ENCODE data around the gene NR1H2. TPM values are rescaled to one million over a fixed set of nuclear protein-coding genes. Genes with fewer than 3 reads are reported as not detected.
"Not testable (repeated sequence)": the region's sequence is repeated elsewhere in the genome, so short reads cannot be mapped to it uniquely, and the experiment has no call there.

The NR1H2 gene
- total RNA-seq, 1 experiment from 2014 or later: 40.3 TPM

DNA sequence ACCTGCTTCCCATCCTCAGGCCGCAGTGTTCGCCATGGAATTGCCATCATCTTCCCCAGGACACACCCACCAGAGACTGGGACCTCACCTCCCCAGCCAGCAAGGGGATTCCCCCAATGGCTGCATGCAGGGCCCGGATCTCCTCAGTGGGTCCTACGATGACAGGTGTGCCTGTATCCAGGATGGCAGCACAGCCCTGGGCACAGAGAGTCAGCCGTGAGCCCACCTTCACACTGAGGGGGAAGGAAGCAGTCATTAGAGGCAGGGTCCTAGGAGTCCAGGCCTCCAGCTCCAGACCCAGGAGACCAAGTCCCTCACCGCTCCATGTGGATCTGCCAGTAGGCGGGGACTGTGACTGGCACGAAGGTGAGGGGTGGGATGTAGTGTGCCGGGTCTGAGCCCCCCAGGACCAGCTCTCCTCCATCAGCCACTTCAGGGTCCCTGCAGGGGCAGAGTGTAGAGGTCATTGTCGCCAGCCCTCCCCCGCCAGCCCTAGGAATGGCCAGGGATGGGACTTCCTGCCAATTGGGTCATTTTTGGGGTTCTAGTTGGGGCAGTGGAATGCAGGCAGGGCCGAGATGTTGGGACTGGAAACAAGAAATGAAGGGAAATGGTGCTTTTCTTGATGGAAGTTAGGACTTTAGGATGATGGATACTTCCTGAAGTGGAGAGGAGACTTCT is 41.4 kb upstream of the NR1H2 start:
- H3K27me3 ChIP-seq (ENCODE audit: insufficient read depth, low read length): no peaks in the 10 kb centered on the region
- intact Hi-C loops (cut with micrococcal nuclease): no loop called here
- ChIA-PET POLR2A (no interaction called here), CTCF (no interaction called here), RAD21 (ENCODE audit: low non-redundant PET in 1 of 2, low total read pairs in 2 of 2, uncharacterized antibody in 2 of 2, unreplicated experiment in 2 of 2) (no interaction called here)
- H3K9me2 ChIP-seq (ENCODE audit: insufficient read depth): no peaks in the 10 kb centered on the region
- peaks cover 23 to 46% of the 10 kb centered on the region in 2 experiments for H3K4me1 ChIP-seq (ENCODE audit: control insufficient read depth in 1 of 2, insufficient read depth in 2 of 2, low read length in 2 of 2)
- H3K79me2 ChIP-seq (ENCODE audit: insufficient read depth, low read length): no peaks in the 10 kb centered on the region
- TF ChIP-seq FOSL1 (IDR thresholded peaks at IDR 0.05; ENCODE audit: low read depth) (no peak), POLR2AphosphoS5 (IDR thresholded peaks at IDR 0.05; ENCODE audit: low read depth, low read length) (no peak)
- ATAC-seq (no peak), DNase-seq (ENCODE audit: low read depth, low spot score) (no peak)
- H3K4me3 ChIP-seq (replicated peaks in 1 of 2; ENCODE audit: low read depth in 1 of 2, low read length in 2 of 2): no peak overlapping the region
- no peak overlapping the region for H2AFZ ChIP-seq (ENCODE audit: low read depth, low read length, poor library complexity, severe bottlenecking)
- no peaks in the 10 kb centered on the region for H3K36me3 ChIP-seq (ENCODE audit: control insufficient read depth in 1 of 2, insufficient read depth in 2 of 2, low read length in 2 of 2)
- H3K4me2 ChIP-seq (ENCODE audit: low read length): no peak overlapping the region
- no peaks in the 10 kb centered on the region for H4K20me1 ChIP-seq (ENCODE audit: insufficient read depth)
- no TSS peak for BruUV-seq (replicated peaks)
- H3K9me3 ChIP-seq (ENCODE audit: control insufficient read depth in 1 of 2, insufficient read depth in 1 of 2, low read depth in 1 of 2, low read length in 2 of 2): no peaks in the 10 kb centered on the region
- no peak overlapping the region for H3K27ac ChIP-seq (ENCODE audit: low read depth, low read length)
- no peak overlapping the region for H3K9ac ChIP-seq (ENCODE audit: low read length)

DNA sequence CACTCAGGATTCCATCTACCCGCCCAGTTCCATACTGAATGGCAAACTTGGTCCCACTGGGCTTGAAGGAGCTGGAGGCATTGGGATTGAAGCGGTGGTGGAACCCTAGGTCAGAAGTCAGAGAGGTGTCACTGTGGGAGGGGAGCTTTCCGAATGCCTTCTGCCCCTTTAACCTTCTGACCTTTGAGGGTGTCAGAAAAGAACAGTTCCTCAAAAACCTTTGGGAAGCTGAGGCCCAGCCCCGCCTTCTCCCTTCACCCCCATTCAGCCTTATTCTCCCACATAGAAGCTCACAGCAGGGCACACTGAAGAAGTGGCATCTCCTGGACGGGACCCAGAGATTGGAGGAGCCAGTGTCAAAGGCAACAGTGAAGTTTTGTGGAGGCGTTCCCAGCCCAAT is 39.2 kb upstream of the NR1H2 start:
- H3K4me3 ChIP-seq (replicated peaks in 1 of 2; ENCODE audit: low read depth in 1 of 2, low read length in 2 of 2); ATAC-seq; H3K9me2 ChIP-seq (ENCODE audit: insufficient read depth); H3K36me3 ChIP-seq (ENCODE audit: control insufficient read depth in 1 of 2, insufficient read depth in 2 of 2, low read length in 2 of 2); RAD21 ChIA-PET (ENCODE audit: low non-redundant PET in 1 of 2, low total read pairs in 2 of 2, uncharacterized antibody in 2 of 2, unreplicated experiment in 2 of 2); POLR2A ChIA-PET; H3K9me3 ChIP-seq (ENCODE audit: control insufficient read depth in 1 of 2, insufficient read depth in 1 of 2, low read depth in 1 of 2, low read length in 2 of 2); BruUV-seq (replicated peaks); H3K9ac ChIP-seq (ENCODE audit: low read length); DNase-seq (ENCODE audit: low read depth, low spot score); H3K27ac ChIP-seq (ENCODE audit: low read depth, low read length); H3K4me2 ChIP-seq (ENCODE audit: low read length); H3K27me3 ChIP-seq (ENCODE audit: insufficient read depth, low read length); CTCF ChIA-PET; H4K20me1 ChIP-seq (ENCODE audit: insufficient read depth); H2AFZ ChIP-seq (ENCODE audit: low read depth, low read length, poor library complexity, severe bottlenecking); H3K79me2 ChIP-seq (ENCODE audit: insufficient read depth, low read length); intact Hi-C loops (cut with micrococcal nuclease): not testable (repeated sequence)
- H3K4me1 ChIP-seq (ENCODE audit: control insufficient read depth in 1 of 2, insufficient read depth in 2 of 2, low read length in 2 of 2): peaks cover 8 to 26% of the 10 kb centered on the region in 2 experiments

DNA sequence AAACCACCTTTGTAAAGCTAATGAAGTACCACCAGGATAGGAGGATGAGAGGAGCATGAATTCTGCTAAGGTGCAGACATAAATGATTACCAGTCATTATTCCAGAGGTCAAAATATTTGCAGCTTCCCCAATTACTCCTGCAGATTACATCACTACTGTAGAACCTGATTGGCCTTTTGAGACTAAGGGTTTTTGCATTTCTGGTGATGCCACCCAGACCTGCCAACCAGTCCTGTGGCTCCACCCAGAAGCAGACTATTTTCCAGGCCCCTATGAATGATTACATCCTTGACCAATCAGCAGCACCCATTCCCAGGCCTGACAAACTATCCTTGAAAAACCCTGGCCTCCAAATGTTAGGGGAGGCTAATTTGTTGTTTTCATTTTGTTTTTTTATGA is 35.9 kb upstream of the NR1H2 start:
- ChIA-PET POLR2A (no interaction called here), RAD21 (ENCODE audit: low non-redundant PET in 1 of 2, low total read pairs in 2 of 2, uncharacterized antibody in 2 of 2, unreplicated experiment in 2 of 2) (no interaction called here), CTCF (no interaction called here)
- no peaks in the 10 kb centered on the region for H3K9me3 ChIP-seq (ENCODE audit: control insufficient read depth in 1 of 2, insufficient read depth in 1 of 2, low read depth in 1 of 2, low read length in 2 of 2)
- intact Hi-C loops (cut with micrococcal nuclease): no loop called here
- DNase-seq (ENCODE audit: low read depth, low spot score) (no peak), ATAC-seq (no peak)
- no TSS peak for BruUV-seq (replicated peaks)
- no peak overlapping the region for H3K4me3 ChIP-seq (replicated peaks in 1 of 2; ENCODE audit: low read depth in 1 of 2, low read length in 2 of 2)
- no peak overlapping the region for H2AFZ ChIP-seq (ENCODE audit: low read depth, low read length, poor library complexity, severe bottlenecking)
- H3K27ac ChIP-seq (ENCODE audit: low read depth, low read length): no peak overlapping the region
- no peaks in the 10 kb centered on the region for H3K9me2 ChIP-seq (ENCODE audit: insufficient read depth)
- H4K20me1 ChIP-seq (ENCODE audit: insufficient read depth): no peaks in the 10 kb centered on the region
- peaks cover 0 to 4% of the 10 kb centered on the region in 2 experiments; a peak in 1 of 4 replicates for H3K4me1 ChIP-seq (ENCODE audit: control insufficient read depth in 1 of 2, insufficient read depth in 2 of 2, low read length in 2 of 2)
- no peak overlapping the region for H3K9ac ChIP-seq (ENCODE audit: low read length)
- H3K27me3 ChIP-seq (ENCODE audit: insufficient read depth, low read length): no peaks in the 10 kb centered on the region
- H3K4me2 ChIP-seq (ENCODE audit: low read length): no peak overlapping the region
- no peaks in the 10 kb centered on the region for H3K36me3 ChIP-seq (ENCODE audit: control insufficient read depth in 1 of 2, insufficient read depth in 2 of 2, low read length in 2 of 2)
- H3K79me2 ChIP-seq (ENCODE audit: insufficient read depth, low read length): no peaks in the 10 kb centered on the region
- TF ChIP-seq, protein P1, sequence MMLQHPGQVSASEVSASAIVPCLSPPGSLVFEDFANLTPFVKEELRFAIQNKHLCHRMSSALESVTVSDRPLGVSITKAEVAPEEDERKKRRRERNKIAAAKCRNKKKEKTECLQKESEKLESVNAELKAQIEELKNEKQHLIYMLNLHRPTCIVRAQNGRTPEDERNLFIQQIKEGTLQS (IDR thresholded peaks at IDR 0.05): no peak
- TF ChIP-seq FOSL1 (IDR thresholded peaks at IDR 0.05; ENCODE audit: low read depth) (no peak), TCF7L2 (IDR thresholded peaks at IDR 0.05; ENCODE audit: borderline replicate concordance, extremely low read depth, insufficient read depth, insufficient read length) (no peak), SIN3A (IDR thresholded peaks at IDR 0.05; ENCODE audit: low read depth) (no peak), POLR2AphosphoS5 (IDR thresholded peaks at IDR 0.05; ENCODE audit: low read depth, low read length) (no peak), SRF (IDR thresholded peaks at IDR 0.05; ENCODE audit: low read depth) (no peak)
- TF ChIP-seq, protein P2, sequence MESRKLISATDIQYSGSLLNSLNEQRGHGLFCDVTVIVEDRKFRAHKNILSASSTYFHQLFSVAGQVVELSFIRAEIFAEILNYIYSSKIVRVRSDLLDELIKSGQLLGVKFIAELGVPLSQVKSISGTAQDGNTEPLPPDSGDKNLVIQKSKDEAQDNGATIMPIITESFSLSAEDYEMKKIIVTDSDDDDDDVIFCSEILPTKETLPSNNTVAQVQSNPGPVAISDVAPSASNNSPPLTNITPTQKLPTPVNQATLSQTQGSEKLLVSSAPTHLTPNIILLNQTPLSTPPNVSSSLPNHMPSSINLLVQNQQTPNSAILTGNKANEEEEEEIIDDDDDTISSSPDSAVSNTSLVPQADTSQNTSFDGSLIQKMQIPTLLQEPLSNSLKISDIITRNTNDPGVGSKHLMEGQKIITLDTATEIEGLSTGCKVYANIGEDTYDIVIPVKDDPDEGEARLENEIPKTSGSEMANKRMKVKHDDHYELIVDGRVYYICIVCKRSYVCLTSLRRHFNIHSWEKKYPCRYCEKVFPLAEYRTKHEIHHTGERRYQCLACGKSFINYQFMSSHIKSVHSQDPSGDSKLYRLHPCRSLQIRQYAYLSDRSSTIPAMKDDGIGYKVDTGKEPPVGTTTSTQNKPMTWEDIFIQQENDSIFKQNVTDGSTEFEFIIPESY (IDR thresholded peaks at IDR 0.05; ENCODE audit: extremely low read depth, insufficient replicate concordance, low read length): no peak
- TF ChIP-seq, protein P3, sequence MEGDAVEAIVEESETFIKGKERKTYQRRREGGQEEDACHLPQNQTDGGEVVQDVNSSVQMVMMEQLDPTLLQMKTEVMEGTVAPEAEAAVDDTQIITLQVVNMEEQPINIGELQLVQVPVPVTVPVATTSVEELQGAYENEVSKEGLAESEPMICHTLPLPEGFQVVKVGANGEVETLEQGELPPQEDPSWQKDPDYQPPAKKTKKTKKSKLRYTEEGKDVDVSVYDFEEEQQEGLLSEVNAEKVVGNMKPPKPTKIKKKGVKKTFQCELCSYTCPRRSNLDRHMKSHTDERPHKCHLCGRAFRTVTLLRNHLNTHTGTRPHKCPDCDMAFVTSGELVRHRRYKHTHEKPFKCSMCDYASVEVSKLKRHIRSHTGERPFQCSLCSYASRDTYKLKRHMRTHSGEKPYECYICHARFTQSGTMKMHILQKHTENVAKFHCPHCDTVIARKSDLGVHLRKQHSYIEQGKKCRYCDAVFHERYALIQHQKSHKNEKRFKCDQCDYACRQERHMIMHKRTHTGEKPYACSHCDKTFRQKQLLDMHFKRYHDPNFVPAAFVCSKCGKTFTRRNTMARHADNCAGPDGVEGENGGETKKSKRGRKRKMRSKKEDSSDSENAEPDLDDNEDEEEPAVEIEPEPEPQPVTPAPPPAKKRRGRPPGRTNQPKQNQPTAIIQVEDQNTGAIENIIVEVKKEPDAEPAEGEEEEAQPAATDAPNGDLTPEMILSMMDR (IDR thresholded peaks at IDR 0.05 in 2 of 3, conservative IDR thresholded peaks at IDR 0.05 in 1 of 3; ENCODE audit: borderline replicate concordance in 1 of 3, insufficient read depth in 1 of 3, low read depth in 2 of 3, low read length in 2 of 3): no peak
